HepG2 (cell line): Measurements from ENCODE around the gene AUH. TPM values are rescaled to one million over a fixed set of nuclear protein-coding genes. Genes with fewer than 3 reads are reported as not detected.

ENCODE experiments used
- KAT7 ChIP-seq: IDR thresholded peaks from 2 replicates; pipeline ENCODE4 v1.6.1; 2018; ENCODE audit warnings: borderline replicate concordance, missing compliant biosample characterization
- NFRKB ChIP-seq: fragments of 450-650 bp; IDR thresholded peaks from 2 replicates; pipeline ENCODE4 v1.6.1; 2017
- SOX13 ChIP-seq, 3 experiments: fragments of 450-650 bp in 1 of 3; sonication (generic) in 1 of 3; formaldehyde crosslinking in 1 of 3; IDR thresholded peaks in 2 of 3; conservative IDR thresholded peaks in 1 of 3; 2 replicates each; pipeline versions ENCODE4 v1.5.0 to v1.6.1; 2016 to 2020; ENCODE audit warnings: antibody characterized with exemption in 1 of 3, mild to moderate bottlenecking in 1 of 3, missing compliant biosample characterization in 1 of 3, missing genetic modification reagents in 1 of 3, moderate library complexity in 1 of 3
- ZNF12 ChIP-seq: sonication (generic); formaldehyde crosslinking; IDR thresholded peaks from 2 replicates; pipeline ENCODE4 v1.5.0; 2020; ENCODE audit warnings: missing genetic modification reagents
- ZNF34 ChIP-seq: sonication (generic); formaldehyde crosslinking; IDR thresholded peaks from 2 replicates; pipeline ENCODE4 v1.4.0; 2020; ENCODE audit warnings: mild to moderate bottlenecking, missing genetic modification reagents, borderline replicate concordance
- ZNF446 ChIP-seq: sonication (generic); formaldehyde crosslinking; IDR thresholded peaks from 2 replicates; pipeline ENCODE4 v1.5.0; 2020; ENCODE audit warnings: mild to moderate bottlenecking, missing genetic modification reagents
- ZNF550 ChIP-seq: sonication (generic); formaldehyde crosslinking; IDR thresholded peaks from 2 replicates; pipeline ENCODE4 v1.4.0; 2020; ENCODE audit warnings: mild to moderate bottlenecking, missing genetic modification reagents, borderline replicate concordance
- ZNF7 ChIP-seq: IDR thresholded peaks from 2 replicates; pipeline ENCODE4 v1.6.1; 2016; ENCODE audit warnings: missing biosample characterization, missing genetic modification reagents
- ZNF772 ChIP-seq: sonication (generic); formaldehyde crosslinking; IDR thresholded peaks from 2 replicates; pipeline ENCODE4 v1.5.0; 2020; ENCODE audit warnings: mild to moderate bottlenecking, missing genetic modification reagents
- polyA plus RNA-seq, 8 experiments: library from polyadenylated mRNA; depleted of rRNA in 3 of 8; stranded (reverse) in 7 of 8; unstranded in 1 of 8; fragments of >200 nt; fragmentation: Illumina TruSeq in 4 of 8; extraction: Trizol in 4 of 8; gene quantifications; 2 replicates each; pipeline versions ENCODE4 v1.2.1 to v1.2.3, GENCODE V29; 2011 to 2016; ENCODE audit warnings: low read depth in 4 of 8, missing spikeins in 1 of 8, mixed read lengths in 1 of 8; ENCODE audit not compliant: insufficient read depth in 1 of 8
- total RNA-seq, 5 experiments: library from RNA; depleted of rRNA; stranded (reverse); fragments of >200 nt; fragmentation: Illumina TruSeq; extraction: Trizol; gene quantifications; 2 replicates each; pipeline ENCODE4 v1.2.3, GENCODE V29; 2016; ENCODE audit warnings: low read depth in 1 of 5
- TF ChIP-seq, protein P1 (sequence below): sonication (generic); formaldehyde crosslinking; conservative IDR thresholded peaks from 2 replicates; pipeline ENCODE4 v1.4.0; 2020; ENCODE audit warnings: mild to moderate bottlenecking, missing genetic modification reagents, moderate library complexity
- TF ChIP-seq, protein P2 (sequence below): sonication (generic); formaldehyde crosslinking; IDR thresholded peaks from 2 replicates; pipeline ENCODE4 v1.4.0; 2020; ENCODE audit warnings: mild to moderate bottlenecking, missing genetic modification reagents
- TF ChIP-seq, protein P3 (sequence below): sonication (generic); formaldehyde crosslinking; IDR thresholded peaks from 2 replicates; pipeline ENCODE4 v1.4.0; 2020; ENCODE audit warnings: mild to moderate bottlenecking, missing genetic modification reagents, borderline replicate concordance
- TF ChIP-seq, protein P4 (sequence below): sonication (generic); formaldehyde crosslinking; IDR thresholded peaks from 2 replicates; pipeline ENCODE4 v1.5.1; 2020; ENCODE audit warnings: missing genetic modification reagents, mild to moderate bottlenecking, borderline replicate concordance

The AUH gene
- total and polyA plus RNA-seq, 2 of the 13 experiments (the other 11 are each of a cell fraction or from before 2014, with no cell fraction given): 25.8 to 31.9 TPM

- TF ChIP-seq, protein P1, sequence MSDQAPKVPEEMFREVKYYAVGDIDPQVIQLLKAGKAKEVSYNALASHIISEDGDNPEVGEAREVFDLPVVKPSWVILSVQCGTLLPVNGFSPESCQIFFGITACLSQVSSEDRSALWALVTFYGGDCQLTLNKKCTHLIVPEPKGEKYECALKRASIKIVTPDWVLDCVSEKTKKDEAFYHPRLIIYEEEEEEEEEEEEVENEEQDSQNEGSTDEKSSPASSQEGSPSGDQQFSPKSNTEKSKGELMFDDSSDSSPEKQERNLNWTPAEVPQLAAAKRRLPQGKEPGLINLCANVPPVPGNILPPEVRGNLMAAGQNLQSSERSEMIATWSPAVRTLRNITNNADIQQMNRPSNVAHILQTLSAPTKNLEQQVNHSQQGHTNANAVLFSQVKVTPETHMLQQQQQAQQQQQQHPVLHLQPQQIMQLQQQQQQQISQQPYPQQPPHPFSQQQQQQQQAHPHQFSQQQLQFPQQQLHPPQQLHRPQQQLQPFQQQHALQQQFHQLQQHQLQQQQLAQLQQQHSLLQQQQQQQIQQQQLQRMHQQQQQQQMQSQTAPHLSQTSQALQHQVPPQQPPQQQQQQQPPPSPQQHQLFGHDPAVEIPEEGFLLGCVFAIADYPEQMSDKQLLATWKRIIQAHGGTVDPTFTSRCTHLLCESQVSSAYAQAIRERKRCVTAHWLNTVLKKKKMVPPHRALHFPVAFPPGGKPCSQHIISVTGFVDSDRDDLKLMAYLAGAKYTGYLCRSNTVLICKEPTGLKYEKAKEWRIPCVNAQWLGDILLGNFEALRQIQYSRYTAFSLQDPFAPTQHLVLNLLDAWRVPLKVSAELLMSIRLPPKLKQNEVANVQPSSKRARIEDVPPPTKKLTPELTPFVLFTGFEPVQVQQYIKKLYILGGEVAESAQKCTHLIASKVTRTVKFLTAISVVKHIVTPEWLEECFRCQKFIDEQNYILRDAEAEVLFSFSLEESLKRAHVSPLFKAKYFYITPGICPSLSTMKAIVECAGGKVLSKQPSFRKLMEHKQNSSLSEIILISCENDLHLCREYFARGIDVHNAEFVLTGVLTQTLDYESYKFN (CRISPR knock-in tag): peak; percentile 20; the same call in 1 of the 2 replicates
- TF ChIP-seq ZNF34 (CRISPR knock-in tag): no peak
- TF ChIP-seq, protein P2, sequence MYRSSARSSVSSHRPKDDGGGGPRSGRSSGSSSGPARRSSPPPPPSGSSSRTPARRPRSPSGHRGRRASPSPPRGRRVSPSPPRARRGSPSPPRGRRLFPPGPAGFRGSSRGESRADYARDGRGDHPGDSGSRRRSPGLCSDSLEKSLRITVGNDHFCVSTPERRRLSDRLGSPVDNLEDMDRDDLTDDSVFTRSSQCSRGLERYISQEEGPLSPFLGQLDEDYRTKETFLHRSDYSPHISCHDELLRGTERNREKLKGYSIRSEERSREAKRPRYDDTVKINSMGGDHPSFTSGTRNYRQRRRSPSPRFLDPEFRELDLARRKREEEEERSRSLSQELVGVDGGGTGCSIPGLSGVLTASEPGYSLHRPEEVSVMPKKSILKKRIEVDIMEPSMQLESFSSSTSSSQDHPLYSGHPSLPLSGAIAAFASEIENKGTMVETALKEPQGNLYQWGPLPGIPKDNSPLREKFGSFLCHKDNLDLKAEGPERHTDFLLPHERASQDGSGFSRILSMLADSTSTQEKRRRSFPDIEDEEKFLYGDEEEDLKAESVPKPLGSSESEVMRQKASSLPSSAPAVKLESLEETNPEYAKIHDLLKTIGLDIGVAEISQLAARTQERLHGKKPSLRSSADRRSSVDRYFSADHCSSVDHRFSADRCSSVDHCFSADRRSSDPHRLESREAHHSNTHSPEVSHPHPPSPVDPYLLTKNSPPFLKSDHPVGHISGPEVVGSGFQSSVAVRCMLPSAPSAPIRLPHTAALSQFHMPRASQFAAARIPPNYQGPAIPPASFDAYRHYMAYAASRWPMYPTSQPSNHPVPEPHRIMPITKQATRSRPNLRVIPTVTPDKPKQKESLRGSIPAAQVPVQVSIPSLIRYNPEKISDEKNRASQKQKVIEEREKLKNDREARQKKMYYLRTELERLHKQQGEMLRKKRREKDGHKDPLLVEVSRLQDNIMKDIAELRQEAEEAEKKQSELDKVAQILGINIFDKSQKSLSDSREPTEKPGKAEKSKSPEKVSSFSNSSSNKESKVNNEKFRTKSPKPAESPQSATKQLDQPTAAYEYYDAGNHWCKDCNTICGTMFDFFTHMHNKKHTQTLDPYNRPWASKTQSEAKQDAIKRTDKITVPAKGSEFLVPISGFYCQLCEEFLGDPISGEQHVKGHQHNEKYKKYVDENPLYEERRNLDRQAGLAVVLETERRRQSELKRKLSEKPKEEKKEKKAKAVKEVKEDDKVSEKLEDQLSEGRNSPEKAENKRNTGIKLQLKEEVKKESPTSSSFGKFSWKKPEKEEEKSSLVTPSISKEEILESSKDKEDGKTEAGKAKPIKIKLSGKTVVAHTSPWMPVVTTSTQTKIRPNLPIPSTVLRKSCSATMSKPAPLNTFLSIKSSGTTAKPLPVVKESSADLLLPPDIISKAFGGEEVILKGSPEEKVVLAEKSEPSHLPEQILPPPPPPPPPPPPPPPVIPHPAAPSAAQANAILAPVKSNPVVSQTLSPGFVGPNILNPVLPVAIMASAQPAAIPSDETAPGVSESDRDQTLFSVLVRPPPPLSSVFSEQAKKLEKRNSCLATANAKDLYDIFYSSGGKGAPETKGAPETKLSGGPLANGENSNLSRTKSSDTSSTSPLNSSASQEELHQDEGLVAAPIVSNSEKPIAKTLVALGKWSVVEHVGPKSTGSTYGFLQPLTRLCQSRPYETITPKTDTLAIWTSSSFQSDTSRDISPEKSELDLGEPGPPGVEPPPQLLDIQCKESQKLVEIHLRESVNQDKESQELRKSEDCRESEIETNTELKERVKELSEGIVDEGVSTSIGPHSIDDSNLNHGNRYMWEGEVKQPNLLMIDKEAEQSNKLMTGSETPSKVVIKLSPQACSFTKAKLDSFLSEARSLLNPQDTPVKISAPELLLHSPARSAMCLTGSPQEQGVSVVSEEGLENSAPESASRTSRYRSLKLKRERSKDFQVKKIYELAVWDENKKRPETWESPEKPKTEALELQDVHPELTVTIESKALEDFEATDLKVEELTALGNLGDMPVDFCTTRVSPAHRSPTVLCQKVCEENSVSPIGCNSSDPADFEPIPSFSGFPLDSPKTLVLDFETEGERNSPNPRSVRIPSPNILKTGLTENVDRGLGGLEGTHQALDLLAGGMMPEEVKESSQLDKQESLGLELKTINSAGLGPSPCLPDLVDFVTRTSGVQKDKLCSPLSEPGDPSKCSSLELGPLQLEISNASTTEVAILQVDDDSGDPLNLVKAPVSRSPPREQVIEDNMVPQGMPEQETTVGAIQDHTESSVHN (CRISPR knock-in tag): no peak
- TF ChIP-seq KAT7 (CRISPR knock-in tag): no peak
- TF ChIP-seq ZNF772 (CRISPR knock-in tag): no peak; the same call in 1 of the 2 replicates
- TF ChIP-seq, protein P3, sequence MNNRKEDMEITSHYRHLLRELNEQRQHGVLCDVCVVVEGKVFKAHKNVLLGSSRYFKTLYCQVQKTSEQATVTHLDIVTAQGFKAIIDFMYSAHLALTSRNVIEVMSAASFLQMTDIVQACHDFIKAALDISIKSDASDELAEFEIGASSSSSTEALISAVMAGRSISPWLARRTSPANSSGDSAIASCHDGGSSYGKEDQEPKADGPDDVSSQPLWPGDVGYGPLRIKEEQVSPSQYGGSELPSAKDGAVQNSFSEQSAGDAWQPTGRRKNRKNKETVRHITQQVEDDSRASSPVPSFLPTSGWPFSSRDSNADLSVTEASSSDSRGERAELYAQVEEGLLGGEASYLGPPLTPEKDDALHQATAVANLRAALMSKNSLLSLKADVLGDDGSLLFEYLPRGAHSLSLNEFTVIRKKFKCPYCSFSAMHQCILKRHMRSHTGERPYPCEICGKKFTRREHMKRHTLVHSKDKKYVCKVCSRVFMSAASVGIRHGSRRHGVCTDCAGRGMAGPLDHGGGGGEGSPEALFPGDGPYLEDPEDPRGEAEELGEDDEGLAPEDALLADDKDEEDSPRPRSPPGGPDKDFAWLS (CRISPR knock-in tag): no peak
- no peak for TF ChIP-seq ZNF12
- TF ChIP-seq SOX13 (IDR thresholded peaks at IDR 0.05): no peak
- TF ChIP-seq SOX13 (CRISPR knock-in tag; conservative IDR thresholded peaks at IDR 0.05 in 1 of 2, IDR thresholded peaks at IDR 0.05 in 1 of 2): no peak
- no peak for TF ChIP-seq NFRKB
- TF ChIP-seq ZNF7 (CRISPR knock-in tag): no peak
- TF ChIP-seq ZNF446 (CRISPR knock-in tag): no peak
- TF ChIP-seq ZNF550 (CRISPR knock-in tag): no peak
- TF ChIP-seq, protein P4, sequence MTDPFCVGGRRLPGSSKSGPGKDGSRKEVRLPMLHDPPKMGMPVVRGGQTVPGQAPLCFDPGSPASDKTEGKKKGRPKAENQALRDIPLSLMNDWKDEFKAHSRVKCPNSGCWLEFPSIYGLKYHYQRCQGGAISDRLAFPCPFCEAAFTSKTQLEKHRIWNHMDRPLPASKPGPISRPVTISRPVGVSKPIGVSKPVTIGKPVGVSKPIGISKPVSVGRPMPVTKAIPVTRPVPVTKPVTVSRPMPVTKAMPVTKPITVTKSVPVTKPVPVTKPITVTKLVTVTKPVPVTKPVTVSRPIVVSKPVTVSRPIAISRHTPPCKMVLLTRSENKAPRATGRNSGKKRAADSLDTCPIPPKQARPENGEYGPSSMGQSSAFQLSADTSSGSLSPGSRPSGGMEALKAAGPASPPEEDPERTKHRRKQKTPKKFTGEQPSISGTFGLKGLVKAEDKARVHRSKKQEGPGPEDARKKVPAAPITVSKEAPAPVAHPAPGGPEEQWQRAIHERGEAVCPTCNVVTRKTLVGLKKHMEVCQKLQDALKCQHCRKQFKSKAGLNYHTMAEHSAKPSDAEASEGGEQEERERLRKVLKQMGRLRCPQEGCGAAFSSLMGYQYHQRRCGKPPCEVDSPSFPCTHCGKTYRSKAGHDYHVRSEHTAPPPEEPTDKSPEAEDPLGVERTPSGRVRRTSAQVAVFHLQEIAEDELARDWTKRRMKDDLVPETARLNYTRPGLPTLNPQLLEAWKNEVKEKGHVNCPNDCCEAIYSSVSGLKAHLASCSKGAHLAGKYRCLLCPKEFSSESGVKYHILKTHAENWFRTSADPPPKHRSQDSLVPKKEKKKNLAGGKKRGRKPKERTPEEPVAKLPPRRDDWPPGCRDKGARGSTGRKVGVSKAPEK (CRISPR knock-in tag): no peak
Measured at GRCh38 chr9:91211919-91212318, 149.8 kb downstream of the AUH start (continued).
